Lower leg skin (tissue), 4 donors: Measurements from ENCODE around the gene PSG4. TPM values are rescaled to one million over a fixed set of nuclear protein-coding genes. Genes with fewer than 3 reads are reported as not detected.
"Not testable (repeated sequence)": the region's sequence is repeated elsewhere in the genome, so short reads cannot be mapped to it uniquely, and the experiment has no call there.

Experiments
- DNase-seq, 2 donors: peaks; one replicate each; pipeline ENCODE4 v3.0.0-alpha.2; 2019; ENCODE audit warnings: low spot score in 2 of 2
- H3K4me3 ChIP-seq: fragments of 200-600 bp; sonication (generic); 2 replicates; pipeline ENCODE4 v1.5.1; 2017; ENCODE audit warnings: mild to moderate bottlenecking, low read depth; ENCODE audit not compliant: poor library complexity, severe bottlenecking
- WGBS, 2 donors: methylation state at CpG; one replicate each; pipeline ENCODE4 v1.1.5; 2018; 5-methylcytosine and 5-hydroxymethylcytosine counted together
- intact Hi-C: fragments of 100-400 bp; cut with DNase I; formaldehyde crosslinking; loops from one replicate; pipeline ENCODE4 v1.15.0; 2023; ENCODE audit warnings: low total_unique reads
- total RNA-seq, 4 donors: library from RNA; depleted of rRNA; stranded (reverse); fragments of >200 nt; gene quantifications; one replicate each; pipeline ENCODE4 v1.1.0, GENCODE V29; 2016

Gene PSG4
- total RNA-seq, 4 donors from 2014 or later = 3.5 to 21.8 (median 8.9) TPM

DNA sequence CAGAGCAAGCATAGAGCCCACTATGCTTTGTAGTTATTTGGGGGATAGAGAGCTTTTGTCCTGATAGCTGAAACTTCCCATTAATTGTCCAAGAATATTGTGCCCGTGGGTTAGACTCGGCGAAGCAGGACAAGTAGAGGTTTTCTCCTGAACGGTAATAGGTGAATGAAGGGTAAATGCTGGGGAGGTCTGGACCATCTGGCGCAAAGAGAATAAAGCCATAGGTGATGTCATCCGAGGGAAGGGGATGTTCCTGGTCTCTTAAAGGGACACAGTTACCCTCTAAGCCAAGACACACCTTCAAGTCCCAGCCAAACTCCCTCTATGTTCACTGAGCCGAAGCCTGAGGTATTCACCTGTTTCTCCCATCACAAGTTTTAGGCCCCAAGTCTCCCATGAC is 11.0 kb downstream of the PSG4 start:
- DNase-seq, intact Hi-C loops, H3K4me3 ChIP-seq: not testable (repeated sequence)
- WGBS, 2 donors = 79 to 85% methylated on average over 7 of the region's 7 CpGs

DNA sequence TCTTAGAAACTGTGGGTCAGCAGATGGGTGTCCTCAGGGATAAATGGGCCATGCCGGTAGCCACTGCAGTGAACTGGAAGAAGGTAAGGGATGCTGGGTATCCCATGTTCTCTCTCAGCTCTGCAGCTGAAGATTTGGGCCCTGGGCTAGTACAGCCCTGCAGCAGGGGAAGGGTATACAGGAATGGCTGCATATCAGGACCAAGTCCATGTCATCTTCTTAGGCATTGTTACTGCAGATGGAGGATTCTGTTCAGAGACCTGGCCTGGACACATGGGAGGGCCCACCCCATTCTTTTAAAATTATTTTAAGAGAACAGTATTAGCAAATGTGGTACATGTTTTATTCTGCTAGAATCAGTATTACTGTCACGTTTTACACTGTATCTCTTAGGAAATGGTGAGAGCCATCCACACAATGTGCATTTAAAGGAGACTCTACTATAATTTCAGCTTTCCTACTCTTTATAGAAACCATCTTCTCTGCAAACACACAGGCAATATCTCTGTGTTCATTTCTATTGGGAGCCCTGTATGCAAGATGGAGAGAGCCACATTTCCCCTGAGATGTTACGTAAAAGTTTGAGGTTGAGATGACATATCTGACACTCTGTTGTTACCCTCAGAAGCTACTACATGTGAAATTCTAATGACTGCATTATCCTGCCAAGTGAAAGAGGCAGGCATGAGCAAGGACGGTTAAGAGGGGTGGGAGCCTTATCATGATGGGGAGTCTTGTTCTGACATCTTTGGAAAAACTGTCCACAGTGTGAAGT is 12.9 kb downstream of the PSG4 start:
- H3K4me3 ChIP-seq, intact Hi-C loops, DNase-seq: not testable (repeated sequence)
- WGBS, 2 donors = 55 to 58% methylated on average over 4 of the region's 4 CpGs

DNA sequence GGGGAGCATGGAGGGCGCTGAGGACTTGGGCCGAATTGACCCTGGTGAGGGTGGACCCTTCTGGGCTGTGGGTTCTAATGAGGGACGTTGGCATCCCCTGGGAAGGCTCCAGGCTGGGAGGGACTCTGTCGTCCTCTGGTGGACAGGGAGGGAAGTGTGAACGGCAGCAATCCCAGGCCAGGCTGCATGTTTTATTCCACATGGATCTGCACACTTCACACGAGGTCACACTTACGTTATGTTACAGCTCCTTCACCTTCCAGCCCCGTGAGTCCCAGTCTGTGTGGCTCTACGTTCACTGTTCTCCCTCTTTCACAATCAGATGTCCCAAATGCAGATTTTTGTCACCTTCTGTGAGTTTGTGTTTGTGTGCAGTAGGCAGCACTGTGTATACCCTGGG is 17.3 kb downstream of the PSG4 start:
- DNase-seq, intact Hi-C loops, H3K4me3 ChIP-seq: not testable (repeated sequence)
- 63% methylated on average over 9 of the region's 9 CpGs for WGBS, 2 donors

- H3K4me3 ChIP-seq, DNase-seq, intact Hi-C loops: not testable (repeated sequence)
- 68 to 89% methylated on average over 7 of the region's 7 CpGs for WGBS, 2 donors
Observed at GRCh38 chr19:43186311-43186935, 19.0 kb downstream of the PSG4 start, which contains the start of gene PSG5. PSG5 (minus strand) TSS chr19:43186536; CDS start chr19:43186405, 131 bp downstream.

- 36 to 38% methylated on average over 4 of the region's 4 CpGs for WGBS, 2 donors
- H3K4me3 ChIP-seq, DNase-seq, intact Hi-C loops: not testable (repeated sequence)
Observed at GRCh38 chr19:43181869-43182771, 23.3 kb downstream of the PSG4 start.

GRCh38 chr19:43179569-43180147 is 25.8 kb downstream of the PSG4 start:
- WGBS, 2 donors = 20 to 31% methylated on average over 1 of the region's 1 CpG
- H3K4me3 ChIP-seq, DNase-seq, intact Hi-C loops: not testable (repeated sequence)

DNA sequence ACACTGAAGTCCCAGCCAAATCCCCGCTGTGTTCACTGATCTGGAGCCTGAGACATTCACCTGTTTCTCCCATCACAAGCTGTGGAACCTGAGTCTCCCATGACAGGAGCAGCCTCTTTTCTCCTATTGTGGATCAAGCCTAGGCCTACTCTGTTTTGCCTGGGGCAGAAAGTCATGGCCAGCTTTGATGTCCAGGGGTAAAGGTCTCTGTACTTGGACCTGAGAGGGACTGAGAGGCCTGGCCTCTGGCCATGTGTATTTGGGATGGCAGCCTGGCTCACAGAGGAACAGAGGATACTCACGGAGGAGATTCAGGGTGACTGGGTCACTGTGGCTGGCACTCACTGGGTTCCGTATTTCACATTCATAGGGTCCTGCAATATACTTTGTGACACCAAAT is 26.9 kb downstream of the PSG4 start:
- intact Hi-C loops, DNase-seq, H3K4me3 ChIP-seq: not testable (repeated sequence)
- 100% methylated on average over 2 of the region's 3 CpGs; no CpG with 5 or more reads in 1 of the 2 donors for WGBS, 2 donors

DNA sequence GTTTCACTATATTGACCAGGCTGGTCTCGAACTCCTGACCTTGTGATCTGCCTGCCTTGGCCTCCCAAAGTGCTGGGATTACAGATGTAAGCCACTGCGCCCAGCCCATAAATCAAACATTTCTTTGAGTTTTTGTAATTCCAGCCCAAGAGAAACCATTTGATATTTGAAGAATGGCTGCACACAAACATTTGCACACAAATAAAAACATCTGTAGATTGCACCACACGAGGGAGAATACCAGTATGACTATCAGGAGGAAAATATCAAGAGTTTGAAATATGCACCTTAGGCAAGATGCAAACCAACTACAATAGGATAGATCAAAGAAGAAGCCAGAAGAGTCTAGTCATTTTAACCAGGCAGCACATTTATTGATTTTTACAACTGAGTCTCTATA is 39.5 kb downstream of the PSG4 start:
- WGBS, 2 donors = 61 to 71% methylated on average over 3 of the region's 3 CpGs
- H3K4me3 ChIP-seq, intact Hi-C loops, DNase-seq: not testable (repeated sequence)

- 63 to 65% methylated on average over 3 of the region's 3 CpGs for WGBS, 2 donors
- H3K4me3 ChIP-seq, DNase-seq, intact Hi-C loops: not testable (repeated sequence)
Observed at GRCh38 chr19:43163135-43163534, 42.3 kb downstream of the PSG4 start.

DNA sequence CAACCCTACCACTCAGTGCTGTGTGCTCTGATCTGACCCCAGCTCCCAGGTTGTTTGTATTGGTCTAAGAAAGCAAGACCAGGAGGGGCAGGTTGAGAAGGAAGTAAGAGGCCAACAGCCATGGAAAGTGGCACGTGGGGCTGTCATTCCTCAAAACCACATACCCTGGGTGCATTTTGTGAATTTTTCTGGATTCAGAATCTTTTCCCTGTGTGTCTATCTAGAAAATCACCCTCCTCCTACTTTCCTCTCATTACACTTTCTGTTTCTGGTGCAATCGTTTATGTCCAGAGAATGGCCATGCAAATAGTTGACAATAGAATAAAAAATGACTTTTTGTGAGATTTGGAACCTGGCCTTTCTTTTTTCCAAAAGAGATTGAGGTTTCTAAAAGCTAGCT is 43.2 kb downstream of the PSG4 start:
- WGBS, 2 donors = 56% methylated on average over 2 of the region's 2 CpGs
- DNase-seq, intact Hi-C loops, H3K4me3 ChIP-seq: not testable (repeated sequence)
